Measurements from ENCODE around the gene MAD1L1.

Gene MAD1L1

DNA sequence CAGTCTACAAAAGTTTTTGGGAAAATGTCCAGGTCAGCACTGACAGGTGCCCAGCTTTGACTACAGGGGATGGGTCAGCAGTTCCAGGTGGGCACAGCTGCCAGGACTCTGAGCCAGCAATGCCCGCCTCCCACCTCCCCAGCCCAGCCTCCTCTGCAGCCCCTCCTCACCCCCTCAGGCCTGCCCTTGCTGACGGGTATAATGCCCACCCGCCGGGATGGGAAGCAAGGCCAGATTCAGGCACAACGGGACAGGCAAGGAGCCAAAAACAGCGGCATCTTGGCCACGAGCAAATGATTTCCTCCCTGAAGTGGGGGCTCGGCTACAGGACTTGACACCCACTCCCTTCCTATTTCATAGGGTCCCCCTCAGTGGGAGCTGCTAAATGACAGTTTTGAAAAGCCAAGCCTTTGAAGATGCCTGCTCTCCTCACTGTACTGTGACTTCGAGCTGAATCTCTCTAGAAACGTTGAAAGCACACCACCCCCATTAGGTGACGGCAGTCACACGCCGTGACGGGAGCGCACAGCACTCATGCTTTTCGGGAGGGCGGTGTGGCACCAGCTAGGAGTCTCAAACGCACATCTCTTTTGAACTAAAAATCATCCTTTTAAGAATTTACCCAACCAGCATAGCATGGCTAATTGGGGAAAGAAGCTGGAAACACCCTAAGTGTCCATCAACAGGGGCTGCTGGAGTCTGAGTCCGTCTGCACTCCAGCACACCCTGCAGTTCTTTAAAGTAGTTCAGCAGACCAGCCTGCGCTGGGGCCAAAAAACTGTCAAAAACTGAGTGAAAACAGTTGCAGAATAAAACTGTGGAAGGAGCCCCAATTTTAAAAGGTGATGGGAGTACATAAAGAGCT lies 29.6 kb downstream of the MAD1L1 start:
- Histone ChIP-seq H3K4me1 (ENCODE audit: control extremely low read depth in 1 of 4, control insufficient read depth in 4 of 4, insufficient read depth in 4 of 4, low read length in 3 of 4) (no peaks in the 10 kb centered on the region), H3K27me3 (replicated peaks in 2 of 5; ENCODE audit: control insufficient read depth in 4 of 5, insufficient read depth in 5 of 5, low read length in 4 of 5) (no peaks in the 10 kb centered on the region), H3K9me3 (ENCODE audit: control extremely low read depth in 1 of 5, control insufficient read depth in 4 of 5, insufficient read depth in 2 of 5, low read depth in 1 of 5, low read length in 4 of 5) (no peaks in the 10 kb centered on the region), H3K27ac (ENCODE audit: insufficient read depth in 1 of 2, low read depth in 1 of 2, low read length in 2 of 2, poor library complexity in 1 of 2, severe bottlenecking in 2 of 2) (no peak overlapping the region), H3K4me3 (ENCODE audit: control insufficient read depth in 1 of 7, extremely low read depth in 1 of 7, insufficient read depth in 4 of 7, low read depth in 2 of 7, low read length in 6 of 7) (no peak overlapping the region), H3K36me3 (ENCODE audit: control insufficient read depth in 4 of 4, insufficient read depth in 4 of 4, low read length in 3 of 4) (peaks cover 5 to 65% (median 40%) of the 10 kb centered on the region in 4 experiments)
- CTCF ChIA-PET, result interaction anchor here (1.0 to 1.5 kb wide), 5 partner anchors 9 to 145 kb away, joined by 3 to 6 read pairs (median 4); no protein-coding TSS in a partner anchor
- POLR2A ChIA-PET, result no interaction called here
- 85% methylated on average over 15 of the region's 20 CpGs for WGBS (ENCODE audit: insufficient coverage)
- DNase-seq, result no peak

DNA sequence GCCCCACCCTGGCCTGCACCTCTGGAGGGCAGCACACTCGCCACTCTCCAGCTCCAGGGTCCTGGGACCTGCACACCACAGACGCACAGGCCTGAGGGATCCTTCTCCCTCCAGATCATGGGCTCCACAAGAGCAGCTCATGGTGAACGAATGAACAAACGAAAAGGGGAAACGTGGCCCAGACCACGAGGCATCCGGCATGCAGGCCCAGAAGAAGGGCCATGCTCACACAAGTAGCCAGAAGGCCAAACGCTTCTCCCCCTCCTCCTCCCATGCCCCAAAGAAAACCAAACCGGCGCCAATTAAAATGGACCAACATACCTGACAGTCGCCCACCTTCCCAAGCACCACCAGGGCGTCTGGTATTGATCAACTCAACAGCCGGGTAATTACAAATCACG lies 30.4 kb downstream of the MAD1L1 start:
- Histone ChIP-seq H3K9me3 (ENCODE audit: control extremely low read depth in 1 of 5, control insufficient read depth in 4 of 5, insufficient read depth in 2 of 5, low read depth in 1 of 5, low read length in 4 of 5) (no peaks in the 10 kb centered on the region), H3K36me3 (ENCODE audit: control insufficient read depth in 4 of 4, insufficient read depth in 4 of 4, low read length in 3 of 4) (peaks cover 5 to 62% (median 33%) of the 10 kb centered on the region in 4 experiments), H3K4me3 (ENCODE audit: control insufficient read depth in 1 of 7, extremely low read depth in 1 of 7, insufficient read depth in 4 of 7, low read depth in 2 of 7, low read length in 6 of 7) (no peak overlapping the region), H3K4me1 (ENCODE audit: control extremely low read depth in 1 of 4, control insufficient read depth in 4 of 4, insufficient read depth in 4 of 4, low read length in 3 of 4) (no peaks in the 10 kb centered on the region), H3K27me3 (replicated peaks in 2 of 5; ENCODE audit: control insufficient read depth in 4 of 5, insufficient read depth in 5 of 5, low read length in 4 of 5) (no peaks in the 10 kb centered on the region), H3K27ac (ENCODE audit: insufficient read depth in 1 of 2, low read depth in 1 of 2, low read length in 2 of 2, poor library complexity in 1 of 2, severe bottlenecking in 2 of 2) (no peak overlapping the region)
- peak in 1 of 3 donors; percentile 2 for DNase-seq
- POLR2A ChIA-PET, result no interaction called here
- 90% methylated on average over 8 of the region's 14 CpGs for WGBS (ENCODE audit: insufficient coverage)
- CTCF ChIA-PET, result interaction anchor here (1.2 kb wide), 2 partner anchors 9 to 10 kb away, joined by 4 read pairs; no protein-coding TSS in a partner anchor

DNA sequence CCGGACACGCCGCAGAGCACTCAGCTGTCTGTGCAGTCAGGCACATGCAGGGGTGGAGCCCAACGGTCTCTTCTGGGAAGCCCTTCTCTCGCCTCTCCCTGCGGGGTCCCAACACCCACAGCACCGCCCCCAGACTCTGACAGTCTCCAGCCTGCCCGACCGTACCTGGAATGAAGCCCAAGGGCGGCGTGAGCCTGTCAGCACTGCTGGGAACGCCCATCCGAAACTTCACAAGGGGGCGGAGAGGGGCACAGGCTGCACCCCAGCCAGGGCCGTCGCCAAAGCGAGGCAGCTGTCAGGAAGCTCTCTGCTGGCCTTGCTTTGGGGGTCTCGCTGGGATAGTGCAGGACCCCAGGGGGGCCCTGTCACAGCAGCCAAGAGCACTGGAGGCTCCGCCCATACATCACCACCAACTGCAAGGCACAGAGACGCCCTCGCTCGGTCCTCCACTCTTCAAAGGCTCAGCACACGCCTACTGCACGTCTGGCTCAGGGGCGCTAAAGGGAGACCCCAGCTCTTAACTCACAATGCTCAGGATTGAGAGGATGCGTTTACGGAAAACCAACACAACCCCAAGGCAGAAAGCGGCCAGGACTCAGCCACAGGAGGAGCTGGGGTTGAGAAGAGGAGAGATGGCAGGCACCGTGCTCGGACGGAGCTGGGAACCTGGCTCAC lies 30.9 kb downstream of the MAD1L1 start:
- WGBS (ENCODE audit: insufficient coverage), result 97% methylated on average over 22 of the region's 31 CpGs
- no peak overlapping the region for H3K4me3 ChIP-seq (ENCODE audit: control insufficient read depth in 1 of 7, extremely low read depth in 1 of 7, insufficient read depth in 4 of 7, low read depth in 2 of 7, low read length in 6 of 7)
- no peak for DNase-seq
- peaks cover 5 to 64% (median 32%) of the 10 kb centered on the region in 4 experiments for H3K36me3 ChIP-seq (ENCODE audit: control insufficient read depth in 4 of 4, insufficient read depth in 4 of 4, low read length in 3 of 4)
- H3K9me3 ChIP-seq (ENCODE audit: control extremely low read depth in 1 of 5, control insufficient read depth in 4 of 5, insufficient read depth in 2 of 5, low read depth in 1 of 5, low read length in 4 of 5), result no peaks in the 10 kb centered on the region
- H3K27me3 ChIP-seq (replicated peaks in 2 of 5; ENCODE audit: control insufficient read depth in 4 of 5, insufficient read depth in 5 of 5, low read length in 4 of 5), result no peaks in the 10 kb centered on the region
- CTCF ChIA-PET, result interaction anchor here (1.2 kb wide), 2 partner anchors 10 kb away, joined by 4 read pairs; no protein-coding TSS in a partner anchor
- H3K27ac ChIP-seq (ENCODE audit: insufficient read depth in 1 of 2, low read depth in 1 of 2, low read length in 2 of 2, poor library complexity in 1 of 2, severe bottlenecking in 2 of 2), result no peak overlapping the region
- H3K4me1 ChIP-seq (ENCODE audit: control extremely low read depth in 1 of 4, control insufficient read depth in 4 of 4, insufficient read depth in 4 of 4, low read length in 3 of 4), result no peaks in the 10 kb centered on the region
- POLR2A ChIA-PET, result no interaction called here

DNA sequence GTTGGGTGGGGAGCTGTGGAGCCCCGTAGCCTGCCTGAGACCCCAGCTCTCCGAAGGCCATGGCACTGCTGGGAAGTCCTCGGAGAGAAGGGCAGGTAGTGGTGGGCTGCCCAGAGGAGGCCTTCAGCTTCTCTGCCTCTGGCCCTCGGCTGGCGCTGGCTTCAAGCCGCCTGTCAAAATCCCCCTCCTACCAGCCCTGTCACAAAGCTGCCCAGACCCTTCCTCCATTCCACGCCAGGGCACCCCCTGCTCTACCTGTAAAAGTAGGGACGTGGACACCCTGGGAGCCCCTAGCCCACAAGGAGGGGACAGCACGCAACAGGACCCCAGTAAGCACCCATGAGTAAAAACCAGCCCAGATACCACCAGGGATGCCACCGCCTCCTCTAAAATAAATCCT lies 31.6 kb downstream of the MAD1L1 start:
- DNase-seq, result no peak
- H3K9me3 ChIP-seq (ENCODE audit: control extremely low read depth in 1 of 5, control insufficient read depth in 4 of 5, insufficient read depth in 2 of 5, low read depth in 1 of 5, low read length in 4 of 5), result peaks cover 0 to 2% (median 0%) of the 10 kb centered on the region in 5 experiments
- H3K4me3 ChIP-seq (ENCODE audit: control insufficient read depth in 1 of 7, extremely low read depth in 1 of 7, insufficient read depth in 4 of 7, low read depth in 2 of 7, low read length in 6 of 7), result no peak overlapping the region
- no peaks in the 10 kb centered on the region for H3K27me3 ChIP-seq (replicated peaks in 2 of 5; ENCODE audit: control insufficient read depth in 4 of 5, insufficient read depth in 5 of 5, low read length in 4 of 5)
- no peaks in the 10 kb centered on the region for H3K4me1 ChIP-seq (ENCODE audit: control extremely low read depth in 1 of 4, control insufficient read depth in 4 of 4, insufficient read depth in 4 of 4, low read length in 3 of 4)
- ChIA-PET POLR2A (no interaction called here), CTCF (interaction anchor here (1.2 kb wide), 1 partner anchor 10 kb away, joined by 4 read pairs; no protein-coding TSS in a partner anchor)
- H3K27ac ChIP-seq (ENCODE audit: insufficient read depth in 1 of 2, low read depth in 1 of 2, low read length in 2 of 2, poor library complexity in 1 of 2, severe bottlenecking in 2 of 2), result no peak overlapping the region
- peaks cover 8 to 71% (median 34%) of the 10 kb centered on the region in 4 experiments for H3K36me3 ChIP-seq (ENCODE audit: control insufficient read depth in 4 of 4, insufficient read depth in 4 of 4, low read length in 3 of 4)
- WGBS (ENCODE audit: insufficient coverage), result 93% methylated on average over 8 of the region's 10 CpGs

DNA sequence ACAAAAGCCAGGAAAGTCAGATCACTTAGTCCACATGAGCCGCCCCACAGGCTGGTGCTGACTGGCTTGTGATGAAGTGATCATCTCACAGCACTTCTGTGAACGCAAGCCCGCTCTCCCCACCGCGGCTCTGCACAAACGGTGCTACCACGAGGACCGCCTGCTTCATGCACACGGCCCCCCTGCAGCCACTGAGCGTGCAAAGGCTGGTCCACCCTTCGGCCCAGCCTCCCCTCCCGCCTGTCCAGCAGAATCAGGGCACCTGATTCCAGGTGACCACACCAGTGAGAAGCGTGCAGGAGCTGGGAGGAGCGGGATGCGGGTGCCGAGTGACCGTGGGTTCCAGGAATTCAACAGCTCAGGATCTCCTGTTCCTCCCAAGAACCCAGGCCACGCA lies 32.2 kb downstream of the MAD1L1 start:
- CTCF ChIA-PET, result no interaction called here
- 100% methylated on average over 17 of the region's 18 CpGs for WGBS (ENCODE audit: insufficient coverage)
- no peaks in the 10 kb centered on the region for H3K27me3 ChIP-seq (replicated peaks in 2 of 5; ENCODE audit: control insufficient read depth in 4 of 5, insufficient read depth in 5 of 5, low read length in 4 of 5)
- peaks cover 0 to 7% (median 4%) of the 10 kb centered on the region in 5 experiments for H3K9me3 ChIP-seq (ENCODE audit: control extremely low read depth in 1 of 5, control insufficient read depth in 4 of 5, insufficient read depth in 2 of 5, low read depth in 1 of 5, low read length in 4 of 5)
- H3K27ac ChIP-seq (ENCODE audit: insufficient read depth in 1 of 2, low read depth in 1 of 2, low read length in 2 of 2, poor library complexity in 1 of 2, severe bottlenecking in 2 of 2), result no peak overlapping the region
- H3K36me3 ChIP-seq (ENCODE audit: control insufficient read depth in 4 of 4, insufficient read depth in 4 of 4, low read length in 3 of 4), result peaks cover 8 to 76% (median 39%) of the 10 kb centered on the region in 4 experiments
- H3K4me1 ChIP-seq (ENCODE audit: control extremely low read depth in 1 of 4, control insufficient read depth in 4 of 4, insufficient read depth in 4 of 4, low read length in 3 of 4), result no peaks in the 10 kb centered on the region
- POLR2A ChIA-PET, result no interaction called here
- no peak for DNase-seq
- no peak overlapping the region for H3K4me3 ChIP-seq (ENCODE audit: control insufficient read depth in 1 of 7, extremely low read depth in 1 of 7, insufficient read depth in 4 of 7, low read depth in 2 of 7, low read length in 6 of 7)

DNA sequence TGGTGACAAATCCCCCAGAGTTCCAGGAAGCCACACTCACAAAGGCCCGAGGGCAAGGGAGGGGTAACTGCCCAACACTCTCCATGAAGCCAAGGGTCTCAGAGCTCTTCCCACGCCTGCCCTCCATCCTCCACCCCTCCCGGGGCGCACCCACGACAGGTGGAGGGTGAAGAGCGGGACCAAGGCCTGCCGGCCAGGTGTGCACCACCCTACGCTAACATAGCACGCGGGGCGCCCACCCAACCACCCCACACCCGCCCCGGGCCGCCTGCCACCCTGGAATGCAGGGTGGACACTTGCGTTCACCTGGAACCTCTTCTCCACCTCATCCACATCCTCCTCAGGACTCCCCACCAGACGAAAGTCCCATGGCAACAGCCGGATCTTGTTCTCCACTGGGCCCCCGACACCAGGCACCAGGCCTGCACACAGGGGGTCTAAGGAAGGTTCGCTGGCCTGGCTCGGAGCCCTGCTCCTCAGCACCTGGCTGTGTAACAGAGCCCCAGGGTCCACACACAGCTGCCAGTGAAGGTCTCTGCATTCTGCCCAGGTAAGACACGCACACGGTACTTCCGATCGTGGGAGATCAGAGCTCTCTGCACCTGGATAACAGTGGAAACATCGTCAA lies 32.7 kb downstream of the MAD1L1 start:
- no peaks in the 10 kb centered on the region for H3K4me1 ChIP-seq (ENCODE audit: control extremely low read depth in 1 of 4, control insufficient read depth in 4 of 4, insufficient read depth in 4 of 4, low read length in 3 of 4)
- no peaks in the 10 kb centered on the region for H3K27me3 ChIP-seq (replicated peaks in 2 of 5; ENCODE audit: control insufficient read depth in 4 of 5, insufficient read depth in 5 of 5, low read length in 4 of 5)
- H3K36me3 ChIP-seq (ENCODE audit: control insufficient read depth in 4 of 4, insufficient read depth in 4 of 4, low read length in 3 of 4), result peaks cover 8 to 76% (median 44%) of the 10 kb centered on the region in 4 experiments
- ChIA-PET POLR2A (no interaction called here), CTCF (no interaction called here)
- H3K9me3 ChIP-seq (ENCODE audit: control extremely low read depth in 1 of 5, control insufficient read depth in 4 of 5, insufficient read depth in 2 of 5, low read depth in 1 of 5, low read length in 4 of 5), result peaks cover 0 to 12% (median 9%) of the 10 kb centered on the region in 5 experiments
- WGBS (ENCODE audit: insufficient coverage), result 93% methylated on average over 22 of the region's 25 CpGs
- no peak overlapping the region for H3K4me3 ChIP-seq (ENCODE audit: control insufficient read depth in 1 of 7, extremely low read depth in 1 of 7, insufficient read depth in 4 of 7, low read depth in 2 of 7, low read length in 6 of 7)
- no peak for DNase-seq
- H3K27ac ChIP-seq (ENCODE audit: insufficient read depth in 1 of 2, low read depth in 1 of 2, low read length in 2 of 2, poor library complexity in 1 of 2, severe bottlenecking in 2 of 2), result no peak overlapping the region

Measured in common myeloid progenitor, CD34-positive (primary cell).